ENCODE results near the gene CMYA5. TPM values are rescaled to one million over a fixed set of nuclear protein-coding genes. Genes with fewer than 3 reads are reported as not detected.
"Not testable (repeated sequence)": the region's sequence is repeated elsewhere in the genome, so short reads cannot be mapped to it uniquely, and the experiment has no call there.

Gene CMYA5
- 26.4 TPM for polyA plus RNA-seq (ENCODE audit: insufficient read length)
- long read RNA-seq, donor 1, result 0 reads
- long read RNA-seq, donor 2, result 0 reads
- long read RNA-seq, donor 3, result 0 reads
- long read RNA-seq, donor 4, result 0 reads
- long read RNA-seq, donor 5, result 0 reads
- long read RNA-seq, donor 6, result 0 reads
- long read RNA-seq, donor 7, partial matches to known transcripts, result 5 of 5 reads
- long read RNA-seq, donor 7, other reads (novel, unspliced or antisense), result 0 of 5 reads
- long read RNA-seq, donor 8, result 0 reads

- peak; percentile 57 for DNase-seq
Measured at GRCh38 chr5:79689541-79690466, at the start of gene CMYA5. CMYA5 (plus strand) TSS chr5:79689836; CDS start chr5:79689908, 72 bp downstream.

DNA sequence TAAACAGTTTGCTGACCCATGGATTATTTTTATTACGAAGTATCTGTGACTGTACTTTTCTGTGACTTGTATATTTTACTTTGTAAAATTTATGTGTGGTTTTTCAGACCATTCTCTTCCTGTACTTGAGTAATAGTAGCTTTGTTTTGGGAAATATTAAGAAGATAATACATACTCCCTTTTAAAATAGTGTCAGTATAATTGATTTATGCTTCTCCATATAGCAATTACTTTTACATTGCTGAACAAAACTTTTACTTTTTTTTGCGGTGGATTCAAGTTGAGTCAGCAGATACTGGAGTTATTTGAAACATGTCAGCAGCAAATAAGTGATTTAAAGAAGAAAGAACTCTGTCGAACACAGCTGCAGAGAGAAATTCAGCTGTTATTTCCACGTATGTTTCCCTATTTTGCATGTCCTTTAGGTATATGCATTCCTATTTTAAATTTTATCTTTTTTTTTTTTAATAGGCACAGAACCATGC lies 49.0 kb upstream of the CMYA5 start:
- no peak for DNase-seq

GRCh38 chr5:79641414-79641813 lies 48.2 kb upstream of the CMYA5 start:
- DNase-seq, result no peak

DNA sequence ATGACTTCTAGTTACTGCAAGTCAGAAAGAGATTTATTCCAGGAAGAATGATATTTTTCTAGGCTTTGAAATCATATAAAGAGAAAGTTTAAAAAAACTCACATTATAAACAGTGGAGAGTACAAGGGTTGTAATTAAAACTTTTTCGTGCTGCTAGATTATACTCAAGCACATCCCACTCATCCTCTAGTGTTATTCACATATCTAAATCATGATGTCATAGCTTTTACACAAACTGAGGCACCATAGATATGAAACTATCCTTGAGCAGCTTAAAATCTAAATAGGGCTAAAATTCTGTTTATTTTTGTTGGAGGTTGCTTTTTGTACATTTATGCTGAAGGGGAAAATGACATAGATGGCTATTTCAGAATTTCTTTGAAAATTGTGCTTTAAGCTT lies 47.4 kb upstream of the CMYA5 start:
- no peak for DNase-seq

GRCh38 chr5:79653843-79654242 lies 35.8 kb upstream of the CMYA5 start:
- DNase-seq, result no peak

DNA sequence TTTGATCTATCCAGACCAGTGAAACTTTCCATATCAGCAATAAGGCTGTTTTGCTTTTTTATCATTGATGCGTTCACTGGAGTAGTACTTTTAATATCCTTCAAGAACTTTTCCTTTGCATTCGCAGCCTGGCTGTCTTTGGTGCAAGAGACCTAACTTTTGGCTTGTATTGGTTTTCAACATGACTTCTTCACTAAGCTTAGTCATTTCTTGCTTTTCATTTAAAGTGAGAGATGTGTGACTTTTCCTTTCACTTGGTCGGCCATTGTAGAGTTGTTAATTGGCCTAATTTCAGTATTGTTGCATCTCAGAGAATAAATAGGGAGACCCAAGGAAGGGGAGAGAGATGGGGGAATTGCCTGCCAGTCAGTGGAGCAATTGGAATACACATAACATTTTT lies 26.4 kb upstream of the CMYA5 start:
- no peak for DNase-seq

- no peak for DNase-seq
Measured at GRCh38 chr5:79666758-79667157, 22.9 kb upstream of the CMYA5 start.

GRCh38 chr5:79672392-79672791 lies 17.2 kb upstream of the CMYA5 start:
- DNase-seq, result no peak

DNA sequence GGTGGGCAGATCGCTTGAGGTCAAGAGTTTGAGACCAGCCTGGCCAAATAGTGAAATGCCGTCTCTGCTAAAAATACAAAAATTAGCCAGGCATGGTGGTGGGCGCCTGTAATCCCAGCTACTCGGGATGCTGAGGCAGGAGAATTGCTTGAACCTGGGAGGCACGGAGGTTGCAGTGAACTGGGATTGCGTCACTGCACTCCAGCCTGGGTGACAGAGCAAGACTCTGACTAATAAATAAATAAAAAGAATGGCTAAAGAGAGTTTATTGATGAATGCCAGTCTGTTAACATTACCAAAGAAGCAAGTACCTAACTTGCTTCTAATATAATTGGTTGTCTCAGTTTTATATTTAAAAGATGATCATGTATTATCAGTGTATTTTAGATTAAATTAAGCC lies 13.3 kb upstream of the CMYA5 start:
- not testable (repeated sequence) for DNase-seq

DNA sequence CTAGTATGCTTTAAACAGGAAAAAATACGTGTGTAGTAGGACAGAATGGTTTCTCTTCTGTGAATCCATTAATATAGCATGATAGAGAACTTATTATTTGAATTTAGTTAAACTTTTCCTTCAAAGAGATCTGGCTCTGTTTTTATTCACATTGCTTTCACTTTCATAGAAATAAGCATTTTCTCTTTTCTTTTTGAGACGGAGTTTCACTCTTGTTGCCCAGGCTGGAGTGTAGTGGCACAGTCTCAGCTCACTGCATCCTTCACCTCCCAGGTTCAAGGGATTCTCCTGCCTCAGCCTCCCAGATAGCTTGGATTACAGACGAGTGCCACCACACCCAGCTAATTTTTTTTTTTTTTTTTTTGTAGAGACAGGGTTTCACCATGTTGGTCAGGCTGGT lies 7.5 kb upstream of the CMYA5 start:
- not testable (repeated sequence) for DNase-seq

DNA sequence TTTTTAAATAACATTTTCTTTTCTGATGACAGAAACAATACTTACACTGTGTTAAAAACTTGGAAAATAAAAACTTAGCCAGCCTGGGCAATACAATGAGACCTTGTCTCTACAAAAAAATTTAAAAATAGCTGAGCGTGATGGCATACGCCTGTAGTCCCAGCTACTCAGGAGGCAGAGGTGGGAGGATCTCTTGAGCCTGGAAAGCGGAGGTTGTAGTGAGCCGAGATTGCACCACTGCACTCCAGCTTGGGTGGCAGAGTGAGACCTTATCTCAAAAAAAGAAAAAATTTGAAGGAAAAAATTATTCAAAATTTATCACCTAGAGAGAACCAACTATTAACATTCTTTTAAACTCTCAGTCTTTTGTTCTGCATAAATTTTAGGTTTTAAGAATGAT lies 4.9 kb upstream of the CMYA5 start:
- no peak for DNase-seq

DNA sequence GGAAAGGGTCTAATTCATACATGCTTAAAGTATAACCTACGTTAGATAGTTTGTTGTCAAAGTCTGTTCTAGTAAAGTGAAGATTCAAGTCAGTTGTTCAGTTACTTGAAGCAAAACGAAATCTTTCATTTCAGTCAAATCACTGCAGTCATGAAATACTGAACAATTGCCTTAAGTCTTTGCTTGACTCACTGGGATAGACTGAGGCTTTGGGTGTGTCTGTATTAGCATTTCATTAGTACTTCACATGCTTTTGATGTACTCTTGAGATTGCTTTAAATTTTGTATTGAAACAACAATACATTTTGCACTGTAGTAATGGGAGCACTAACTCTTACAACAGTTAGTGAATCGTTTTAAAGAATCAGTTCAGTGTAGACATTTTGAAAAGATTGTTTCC lies 4.0 kb upstream of the CMYA5 start:
- no peak for DNase-seq

DNA sequence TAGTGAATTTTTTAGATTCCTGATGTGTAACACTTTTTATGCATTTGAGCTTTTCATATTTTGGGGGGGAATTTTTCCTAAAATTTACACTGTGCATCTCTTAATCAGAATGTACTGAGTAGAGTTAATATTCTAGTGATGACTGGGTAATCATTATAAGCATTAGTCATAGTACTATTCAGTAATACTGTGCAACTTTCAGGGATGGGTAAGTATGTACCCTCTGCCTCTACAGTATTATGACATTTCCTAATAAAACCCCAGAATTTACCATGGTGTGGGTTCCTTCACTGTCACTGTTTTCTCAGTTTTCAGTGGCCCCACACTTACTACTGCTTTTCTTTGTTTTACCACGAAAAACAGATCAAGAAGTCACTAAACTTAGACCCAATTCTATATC lies 2.8 kb upstream of the CMYA5 start:
- no peak for DNase-seq

DNA sequence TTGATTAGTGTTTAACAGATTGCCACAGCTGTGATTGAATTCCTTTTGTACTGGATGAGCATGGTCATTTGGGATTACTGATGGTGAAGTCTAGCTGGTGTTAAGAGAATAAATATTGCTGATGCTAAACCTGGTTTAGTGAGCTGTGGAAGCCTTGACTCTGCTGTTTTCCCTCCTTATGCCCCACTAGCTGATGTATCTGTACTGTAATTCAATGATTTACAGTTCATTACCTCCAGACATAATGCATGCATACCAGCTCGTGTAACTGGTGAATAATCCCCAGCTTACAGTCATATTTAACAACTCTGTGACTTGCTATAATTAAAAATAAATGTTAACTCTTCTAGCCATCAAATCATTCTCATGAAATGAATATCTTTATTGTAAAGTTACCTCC lies 1.7 kb upstream of the CMYA5 start:
- DNase-seq, result no peak

- DNase-seq, result no peak
Measured at GRCh38 chr5:79691007-79691406, 1.4 kb downstream of the CMYA5 start.

GRCh38 chr5:79692596-79692995 lies 3.0 kb downstream of the CMYA5 start:
- no peak for DNase-seq

DNA sequence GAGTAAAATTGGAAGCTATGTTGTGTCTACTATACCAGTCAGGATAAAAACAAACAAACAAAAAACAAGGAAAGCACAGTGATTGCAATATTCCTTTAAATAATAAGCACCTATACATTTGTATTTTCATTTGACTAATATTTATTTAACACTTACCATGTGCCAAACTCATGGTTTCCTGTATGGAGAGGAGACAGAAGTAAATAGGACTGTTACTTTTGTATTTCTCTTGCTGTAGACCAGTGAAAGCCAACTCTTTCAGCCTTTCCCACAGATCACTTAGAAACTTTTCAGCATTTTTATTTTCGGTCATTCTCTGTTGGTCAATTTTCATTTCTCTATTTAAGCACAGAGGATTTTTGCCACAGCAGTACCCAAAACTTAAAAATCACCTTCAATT lies 4.5 kb downstream of the CMYA5 start:
- no peak for DNase-seq

DNA sequence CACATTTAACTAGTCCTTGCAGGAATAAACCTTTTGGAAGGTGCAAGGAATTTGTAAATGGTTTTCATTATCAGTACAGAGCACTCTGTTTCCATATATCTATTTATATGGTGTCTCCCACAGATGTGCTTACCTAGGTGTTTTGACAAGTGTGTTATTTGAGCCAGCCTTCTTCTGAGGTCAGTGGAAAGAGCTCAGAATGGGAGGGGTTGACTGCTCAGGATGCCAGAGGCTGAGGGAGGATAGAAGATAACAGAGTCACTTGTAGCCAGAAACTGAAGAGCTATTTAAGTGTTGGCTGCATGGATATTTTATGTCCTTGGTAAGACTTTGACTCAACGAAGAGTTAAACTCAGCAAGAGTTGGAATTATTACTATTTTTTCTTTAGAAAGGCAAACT lies 5.0 kb downstream of the CMYA5 start:
- no peak for DNase-seq

GRCh38 chr5:79695526-79695925 lies 5.9 kb downstream of the CMYA5 start:
- no peak for DNase-seq

DNA sequence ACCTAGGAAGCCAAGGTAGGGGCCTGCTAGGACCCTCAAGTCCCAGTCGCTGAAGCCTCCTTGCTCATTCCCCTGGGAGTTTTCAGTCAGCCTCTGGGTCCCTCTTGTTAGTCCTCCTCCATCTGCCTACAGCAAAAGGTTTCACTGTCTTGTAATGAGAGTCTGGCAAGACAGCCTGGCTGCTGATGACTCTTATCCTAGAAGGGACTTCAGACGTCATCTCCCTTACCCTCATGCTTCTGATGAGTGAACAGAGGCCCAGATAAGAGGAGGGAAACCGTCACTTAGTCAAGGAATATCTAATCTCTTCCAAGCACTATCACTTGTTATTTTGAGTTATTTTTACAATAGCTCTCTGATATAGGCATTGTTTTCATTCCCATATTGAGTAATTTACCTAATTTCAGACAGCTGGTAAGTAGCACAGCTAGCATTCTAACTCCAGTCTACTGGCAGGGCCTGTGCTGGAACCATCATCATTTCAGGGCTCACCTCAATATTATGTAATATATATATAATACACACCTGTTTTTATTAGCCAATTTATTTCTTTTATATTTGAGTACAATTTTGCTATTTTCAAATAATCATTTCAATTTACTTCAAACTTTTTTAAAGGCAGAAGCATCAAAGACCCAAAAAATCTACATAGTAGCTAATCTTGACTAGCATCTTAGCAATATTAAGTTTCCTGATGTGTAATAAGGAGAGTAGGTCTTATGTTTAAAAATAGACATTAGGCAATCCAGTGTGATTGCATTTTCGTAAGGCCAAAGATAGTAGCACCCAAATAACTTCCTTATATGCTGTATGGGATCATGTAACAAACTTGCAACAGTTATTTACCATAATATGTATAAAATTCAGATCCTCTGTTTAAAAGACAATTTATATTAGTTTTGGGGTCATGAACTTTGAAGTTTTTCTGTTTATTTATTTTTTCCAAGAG lies 7.9 kb downstream of the CMYA5 start:
- DNase-seq, result no peak

DNA sequence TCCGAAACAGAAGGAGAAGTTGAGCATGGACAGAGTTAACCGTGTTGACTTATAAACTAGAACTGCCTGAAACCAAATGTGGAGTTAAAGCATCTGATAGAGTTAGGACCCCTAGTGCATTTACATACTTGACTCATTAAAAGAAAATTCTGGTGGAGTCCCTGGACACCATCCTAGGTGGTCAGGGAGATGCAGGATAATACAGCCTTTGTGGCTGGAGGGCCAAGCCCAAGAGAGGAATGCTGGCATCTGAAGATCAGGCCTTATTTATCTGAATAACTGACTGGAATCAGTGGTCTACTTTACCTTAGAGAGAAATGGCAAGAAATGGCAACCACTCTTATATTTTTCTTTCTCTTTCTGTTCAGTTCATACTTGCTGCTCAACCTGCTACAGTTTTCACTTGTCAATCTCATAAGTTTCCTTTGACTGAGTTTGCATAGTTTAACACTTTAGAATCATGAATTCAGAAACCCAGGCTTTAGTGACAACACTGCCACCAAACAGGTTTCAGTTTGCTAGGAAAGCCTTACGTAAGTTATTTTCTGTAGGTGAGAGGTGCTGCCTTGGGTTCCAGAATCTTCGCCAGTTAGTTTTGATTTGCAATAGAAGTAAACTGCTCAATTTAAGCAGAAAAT lies 10.2 kb downstream of the CMYA5 start:
- DNase-seq, result no peak
